HCT116 (cell line): ENCODE results near the gene EMP2. TPM values are rescaled to one million over a fixed set of nuclear protein-coding genes. Genes with fewer than 3 reads are reported as not detected.

ENCODE experiments used
- ATAC-seq: fragments of 200-7000 bp; cut with Tn5 transposase; 2 replicates; pipeline ENCODE4 v1.9.1; 2020; ENCODE audit warnings: mild to moderate bottlenecking, moderate library complexity
- BruUV-seq: library from RNA; stranded (reverse); fragments of 400-500 nt; replicated peaks from 2 replicates; lab custom pipeline; 2021; lab: Mats Ljungman, UMichigan
- CTCF ChIA-PET: fragments of 300-600 bp; sonication (Branson Sonifier 250); formaldehyde crosslinking; loops from one replicate; lab custom pipeline; 2021; ENCODE audit warnings: antibody characterized with exemption; lab: Charles Lee
- POLR2A ChIA-PET: fragments of 300-600, 350-600 bp; sonication (Branson Sonifier 250); formaldehyde crosslinking; loops from one replicate; lab custom pipeline; 2021; ENCODE audit warnings: antibody characterized with exemption; lab: Charles Lee
- RAD21 ChIA-PET, 2 experiments: fragments of 300-600 bp; sonication (Branson Sonifier 250); formaldehyde crosslinking; loops; one replicate each; lab custom pipeline; 2023; ENCODE audit warnings: low total read pairs in 2 of 2; ENCODE audit not compliant: uncharacterized antibody in 2 of 2, unreplicated experiment in 2 of 2, low non-redundant PET in 1 of 2; lab: Charles Lee
- DNase-seq: peaks from one replicate; pipeline ENCODE4 v3.0.0-alpha.2; 2010; ENCODE audit warnings: low read depth, low spot score
- H2AFZ ChIP-seq: fragments of 200-600 bp; shearing (Covaris generic), sonication (generic); 2 replicates; pipeline ENCODE4 v1.6.1; 2017; ENCODE audit warnings: low read depth, mixed run types, mixed read lengths, antibody characterized with exemption, low read length; ENCODE audit not compliant: poor library complexity, severe bottlenecking
- H3K27ac ChIP-seq: 2 replicates; pipeline ENCODE4 v1.5.1; 2012; ENCODE audit warnings: low read depth, low read length
- H3K27me3 ChIP-seq: fragments of 200-600 bp; sonication (generic); 2 replicates; pipeline ENCODE4 v1.6.1; 2016; ENCODE audit warnings: mixed run types, low read length, mixed read lengths; ENCODE audit not compliant: insufficient read depth
- H3K36me3 ChIP-seq, 2 experiments: fragments of 200-500 bp in 1 of 2; fragments of 200-600 bp in 1 of 2; sonication (Bioruptor generic) in 1 of 2; sonication (generic) in 1 of 2; 2 replicates each; pipeline versions ENCODE4 v1.5.1 to v1.6.1; 2014 to 2016; ENCODE audit warnings: low read length in 2 of 2, inconsistent platforms in 1 of 2, mixed read lengths in 1 of 2, mixed run types in 1 of 2; ENCODE audit not compliant: insufficient read depth in 2 of 2, control insufficient read depth in 1 of 2
- H3K4me1 ChIP-seq, 2 experiments: fragments of 200-600 bp in 1 of 2; sonication (generic) in 1 of 2; 2 replicates each; pipeline versions ENCODE4 v1.5.1 to v1.6.1; 2012 to 2017; ENCODE audit warnings: low read length in 2 of 2, inconsistent platforms in 1 of 2, mild to moderate bottlenecking in 1 of 2, mixed read lengths in 1 of 2, mixed run types in 1 of 2, moderate library complexity in 1 of 2; ENCODE audit not compliant: insufficient read depth in 2 of 2, control insufficient read depth in 1 of 2
- H3K4me2 ChIP-seq: fragments of 200-600 bp; sonication (generic); 2 replicates; pipeline ENCODE4 v1.6.1; 2017; ENCODE audit warnings: mixed run types, low read length, mixed read lengths
- H3K4me3 ChIP-seq, 2 experiments: fragments of 200-600 bp in 1 of 2; sonication (generic) in 1 of 2; replicated peaks in 1 of 2; 2 replicates each; pipeline ENCODE4 v1.5.1; 2011 to 2016; ENCODE audit warnings: low read length in 2 of 2, control low read depth in 1 of 2, low read depth in 1 of 2, mild to moderate bottlenecking in 1 of 2, mixed read lengths in 1 of 2, mixed run types in 1 of 2
- H3K79me2 ChIP-seq: fragments of 200-600 bp; sonication (generic); 2 replicates; pipeline ENCODE4 v1.6.1; 2017; ENCODE audit warnings: mild to moderate bottlenecking, mixed run types, low read length, moderate library complexity, mixed read lengths; ENCODE audit not compliant: insufficient read depth
- H3K9ac ChIP-seq: fragments of 200-600 bp; sonication (generic); 2 replicates; pipeline ENCODE4 v1.6.1; 2016; ENCODE audit warnings: low read length, mixed read lengths
- H3K9me2 ChIP-seq: fragments of 200-600 bp; sonication (generic), shearing (Covaris generic); 2 replicates; pipeline ENCODE4 v1.6.1; 2017; ENCODE audit warnings: mixed run types, mild to moderate bottlenecking, moderate library complexity; ENCODE audit not compliant: insufficient read depth
- H3K9me3 ChIP-seq, 2 experiments: fragments of 200-500 bp in 1 of 2; fragments of 200-600 bp in 1 of 2; sonication (Bioruptor generic) in 1 of 2; sonication (generic) in 1 of 2; 2 replicates each; pipeline ENCODE4 v1.6.1; 2014 to 2017; ENCODE audit warnings: low read length in 2 of 2, mixed read lengths in 2 of 2, inconsistent platforms in 1 of 2, low read depth in 1 of 2, mild to moderate bottlenecking in 1 of 2, mixed run types in 1 of 2, moderate library complexity in 1 of 2; ENCODE audit not compliant: control insufficient read depth in 1 of 2, insufficient read depth in 1 of 2
- H4K20me1 ChIP-seq: fragments of 200-600 bp; sonication (generic), shearing (Covaris generic); 2 replicates; pipeline ENCODE4 v1.6.1; 2017; ENCODE audit warnings: mixed run types, mild to moderate bottlenecking, moderate library complexity; ENCODE audit not compliant: insufficient read depth
- FOSL1 ChIP-seq: IDR thresholded peaks from 2 replicates; pipeline ENCODE4 v1.6.1; 2012; ENCODE audit warnings: low read depth
- POLR2A ChIP-seq: IDR thresholded peaks from 2 replicates; pipeline ENCODE4 v1.7.0; 2011; ENCODE audit warnings: borderline replicate concordance; ENCODE audit not compliant: insufficient read depth, insufficient read length; ENCODE audit errors: extremely low read depth
- POLR2AphosphoS5 ChIP-seq: IDR thresholded peaks from 2 replicates; pipeline ENCODE4 v1.6.1; 2011; ENCODE audit warnings: mild to moderate bottlenecking, low read depth, low read length, moderate library complexity
- SIN3A ChIP-seq: IDR thresholded peaks from 2 replicates; pipeline ENCODE4 v1.6.1; 2012; ENCODE audit warnings: low read depth
- ZNF274 ChIP-seq: fragments of 200-500 bp; sonication (Bioruptor generic); IDR thresholded peaks from 2 replicates; pipeline ENCODE4 v1.6.1; 2014; ENCODE audit warnings: mild to moderate bottlenecking, low read depth, low read length, inconsistent platforms
- intact Hi-C: fragments of 100-400 bp; cut with micrococcal nuclease; formaldehyde crosslinking; loops from 2 replicates; pipeline ENCODE4 v1.10.0; 2022
- total RNA-seq: library from RNA; stranded (reverse); gene quantifications from one replicate; pipeline ENCODE4 v1.2.1, GENCODE V29; 2021; ENCODE audit not compliant: unreplicated experiment
- TF ChIP-seq, protein P1 (sequence below), 3 experiments: fragments of 200-600 bp in 1 of 3; sonication (generic) in 1 of 3; IDR thresholded peaks in 2 of 3; conservative IDR thresholded peaks in 1 of 3; 2 replicates each; pipeline ENCODE4 v1.5.1; 2012 to 2017; ENCODE audit warnings: low read depth in 2 of 3, low read length in 2 of 3, antibody characterized with exemption in 1 of 3, borderline replicate concordance in 1 of 3, control low read depth in 1 of 3, mild to moderate bottlenecking in 1 of 3, mixed read lengths in 1 of 3, mixed run types in 1 of 3, moderate library complexity in 1 of 3; ENCODE audit not compliant: insufficient read depth in 1 of 3
- TF ChIP-seq, protein P2 (sequence below): IDR thresholded peaks from 2 replicates; pipeline ENCODE4 v1.6.1; 2012

Gene EMP2
- total RNA-seq, 1 experiment from 2014 or later: 32.6 TPM

DNA sequence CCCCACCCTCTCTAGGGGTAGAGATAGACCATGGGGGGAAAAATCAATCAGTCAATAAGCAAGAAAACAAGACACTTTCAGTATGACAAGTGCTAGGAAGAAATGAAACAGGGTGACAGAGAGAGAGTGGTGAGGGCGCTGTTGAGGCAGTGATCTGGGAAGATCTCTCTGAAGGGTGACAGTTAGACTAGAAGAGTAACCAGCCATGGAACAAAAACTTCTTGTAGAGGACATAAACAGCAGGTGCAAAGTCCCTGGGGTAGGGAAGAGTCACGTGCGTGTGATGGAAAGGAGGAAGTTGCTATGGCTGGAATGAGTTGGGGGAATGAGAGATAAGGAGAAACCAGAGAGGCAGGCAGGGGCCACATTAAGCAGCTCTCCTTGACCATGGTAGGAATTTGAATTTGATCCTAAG is 16.8 kb upstream of the EMP2 start:
- Histone ChIP-seq H2AFZ (no peak overlapping the region), H3K9me3 (no peaks in the 10 kb centered on the region), H3K9ac (no peak overlapping the region), H3K9me2 (no peaks in the 10 kb centered on the region), H3K79me2 (no peaks in the 10 kb centered on the region), H3K4me1 (peaks cover 9 to 15% of the 10 kb centered on the region in 2 experiments), H3K36me3 (no peaks in the 10 kb centered on the region), H3K27ac (no peak overlapping the region), H3K4me2 (no peak overlapping the region), H3K4me3 (no peak overlapping the region), H3K27me3 (no peaks in the 10 kb centered on the region), H4K20me1 (no peaks in the 10 kb centered on the region)
- intact Hi-C loops: no loop called here
- ATAC-seq: no peak
- ChIA-PET POLR2A (no interaction called here), CTCF (no interaction called here), RAD21 (no interaction called here)
- DNase-seq: no peak
- TF ChIP-seq ZNF274 (no peak), POLR2AphosphoS5 (no peak), POLR2A (no peak), SIN3A (no peak), FOSL1 (no peak)
- TF ChIP-seq, protein P1, sequence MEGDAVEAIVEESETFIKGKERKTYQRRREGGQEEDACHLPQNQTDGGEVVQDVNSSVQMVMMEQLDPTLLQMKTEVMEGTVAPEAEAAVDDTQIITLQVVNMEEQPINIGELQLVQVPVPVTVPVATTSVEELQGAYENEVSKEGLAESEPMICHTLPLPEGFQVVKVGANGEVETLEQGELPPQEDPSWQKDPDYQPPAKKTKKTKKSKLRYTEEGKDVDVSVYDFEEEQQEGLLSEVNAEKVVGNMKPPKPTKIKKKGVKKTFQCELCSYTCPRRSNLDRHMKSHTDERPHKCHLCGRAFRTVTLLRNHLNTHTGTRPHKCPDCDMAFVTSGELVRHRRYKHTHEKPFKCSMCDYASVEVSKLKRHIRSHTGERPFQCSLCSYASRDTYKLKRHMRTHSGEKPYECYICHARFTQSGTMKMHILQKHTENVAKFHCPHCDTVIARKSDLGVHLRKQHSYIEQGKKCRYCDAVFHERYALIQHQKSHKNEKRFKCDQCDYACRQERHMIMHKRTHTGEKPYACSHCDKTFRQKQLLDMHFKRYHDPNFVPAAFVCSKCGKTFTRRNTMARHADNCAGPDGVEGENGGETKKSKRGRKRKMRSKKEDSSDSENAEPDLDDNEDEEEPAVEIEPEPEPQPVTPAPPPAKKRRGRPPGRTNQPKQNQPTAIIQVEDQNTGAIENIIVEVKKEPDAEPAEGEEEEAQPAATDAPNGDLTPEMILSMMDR (IDR thresholded peaks at IDR 0.05 in 2 of 3, conservative IDR thresholded peaks at IDR 0.05 in 1 of 3; ENCODE audit: borderline replicate concordance in 1 of 3, insufficient read depth in 1 of 3, low read depth in 2 of 3, low read length in 2 of 3): 0 out of 6 replicates have a peak, but pooled peaks of 1 of the 3 experiments have one; percentile 6
- TF ChIP-seq, protein P2, sequence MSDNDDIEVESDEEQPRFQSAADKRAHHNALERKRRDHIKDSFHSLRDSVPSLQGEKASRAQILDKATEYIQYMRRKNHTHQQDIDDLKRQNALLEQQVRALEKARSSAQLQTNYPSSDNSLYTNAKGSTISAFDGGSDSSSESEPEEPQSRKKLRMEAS: no peak
- no TSS peak for BruUV-seq
